ENCODE results near the gene CITED1.

CITED1 gene

DNA sequence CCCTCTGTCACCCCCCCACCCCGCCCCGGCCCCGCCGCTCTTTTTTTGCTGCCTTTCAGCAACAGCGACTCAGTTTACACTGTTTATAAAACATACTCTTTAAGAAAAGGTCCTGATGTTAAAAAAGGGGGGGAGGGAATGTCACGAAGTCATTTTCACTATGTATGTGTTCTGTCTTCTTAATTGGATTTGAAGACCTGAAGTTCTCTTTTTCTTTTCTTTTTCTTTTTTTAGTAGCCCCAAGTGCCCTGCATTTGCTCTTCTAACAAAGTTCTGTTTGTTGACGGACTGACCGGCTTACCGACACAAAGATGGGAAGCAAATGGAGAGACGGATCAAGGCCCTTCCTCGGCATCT, 2.5 kb upstream of the CITED1 start:
- no peak for DNase-seq

DNA sequence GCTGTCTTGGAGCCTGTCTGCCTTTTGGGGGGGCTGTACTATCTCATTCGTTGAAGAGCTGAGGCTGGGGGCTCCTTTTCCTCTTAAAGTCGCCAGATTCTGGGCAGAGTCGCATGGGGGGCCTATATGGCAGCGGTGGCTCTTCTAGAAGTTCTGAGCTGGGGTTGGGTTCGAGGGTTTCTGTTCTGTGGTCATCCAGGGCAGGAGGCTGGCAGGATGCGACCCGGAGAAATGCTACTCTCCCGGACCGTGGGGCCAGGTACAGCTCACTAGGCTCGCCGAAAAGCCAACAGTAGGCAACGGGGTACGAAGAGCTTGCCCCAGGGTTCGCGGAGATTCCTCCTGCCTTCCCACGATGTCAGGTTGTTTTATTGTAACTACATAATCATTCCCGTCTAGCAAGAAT, 1.9 kb upstream of the CITED1 start:
- no peak for DNase-seq

DNA sequence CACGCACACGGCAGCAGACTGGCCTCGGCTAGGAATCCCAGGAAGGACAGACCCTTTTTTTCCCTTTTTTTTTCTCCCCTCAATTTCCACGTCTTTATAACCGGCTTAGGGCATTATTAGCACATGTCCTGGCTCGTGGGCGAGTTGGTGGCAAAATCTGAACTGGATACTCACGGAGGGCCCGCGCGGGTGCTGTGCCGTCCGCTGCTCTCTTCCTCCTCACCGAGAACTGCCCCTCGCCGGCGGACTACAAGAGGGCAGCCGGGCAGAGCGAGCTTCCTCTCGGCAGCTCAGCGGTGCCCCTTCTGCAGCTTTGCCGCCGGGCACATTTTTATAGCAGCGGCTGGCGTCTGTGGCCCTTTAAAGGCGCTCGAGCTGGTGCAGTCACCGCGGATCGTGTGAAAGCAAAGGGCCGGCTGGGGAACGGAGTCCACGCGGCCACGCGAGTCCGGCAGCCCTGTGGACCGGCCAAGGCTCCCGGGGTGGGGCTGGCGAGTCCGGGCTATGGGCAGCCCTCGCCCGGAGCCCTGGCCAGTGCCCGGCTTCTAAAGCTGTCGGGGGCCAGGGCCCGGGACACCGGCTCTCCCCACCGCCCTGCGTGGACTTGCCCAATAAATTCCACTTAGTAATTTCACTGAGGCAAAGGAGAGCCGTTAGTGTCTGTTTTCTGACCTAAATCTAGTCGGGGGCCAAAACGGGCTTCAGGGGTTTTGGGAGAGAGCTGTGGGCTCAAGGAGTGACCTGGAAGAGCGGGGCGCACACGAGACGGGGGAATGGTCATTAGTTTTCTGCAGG, 1.3 kb upstream of the CITED1 start:
- DNase-seq: peak; percentile 53

DNA sequence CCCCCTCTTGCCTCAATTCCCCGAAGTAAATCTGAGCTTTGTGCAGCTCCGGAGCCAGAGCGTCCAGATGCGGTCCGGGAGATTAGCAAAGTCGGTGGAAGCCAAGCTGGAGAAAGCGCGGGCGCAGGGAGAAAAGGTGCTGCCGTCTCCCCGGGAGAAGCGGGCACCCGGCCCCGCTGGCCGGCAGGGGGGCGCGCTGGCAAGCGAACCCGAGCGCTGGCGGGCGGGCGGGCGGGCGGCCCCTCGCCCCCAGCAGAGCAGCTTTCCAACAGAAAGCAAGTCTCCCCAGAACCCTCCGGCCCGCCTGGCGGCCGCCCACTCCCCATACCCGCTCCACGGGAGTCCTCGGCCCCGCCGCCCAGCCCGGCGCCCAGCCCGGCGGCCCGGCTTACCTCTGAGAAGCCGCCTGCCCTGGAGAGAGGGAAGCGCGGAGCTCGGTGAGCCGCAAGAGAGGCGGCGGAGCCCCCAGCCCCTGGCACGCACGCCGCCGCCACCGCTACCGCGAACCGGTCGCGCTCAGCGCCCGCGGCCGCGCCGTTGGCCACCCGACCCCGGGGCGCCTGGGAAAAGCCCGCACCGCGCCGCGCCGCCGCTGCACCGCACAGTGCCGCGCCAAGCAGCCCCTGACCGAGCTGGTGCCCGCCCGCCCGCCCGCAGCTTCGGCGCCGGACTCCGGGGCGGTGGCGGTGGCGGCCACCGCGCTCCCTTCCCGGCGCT, 529 bp upstream of the CITED1 start:
- no peak for DNase-seq

DNA sequence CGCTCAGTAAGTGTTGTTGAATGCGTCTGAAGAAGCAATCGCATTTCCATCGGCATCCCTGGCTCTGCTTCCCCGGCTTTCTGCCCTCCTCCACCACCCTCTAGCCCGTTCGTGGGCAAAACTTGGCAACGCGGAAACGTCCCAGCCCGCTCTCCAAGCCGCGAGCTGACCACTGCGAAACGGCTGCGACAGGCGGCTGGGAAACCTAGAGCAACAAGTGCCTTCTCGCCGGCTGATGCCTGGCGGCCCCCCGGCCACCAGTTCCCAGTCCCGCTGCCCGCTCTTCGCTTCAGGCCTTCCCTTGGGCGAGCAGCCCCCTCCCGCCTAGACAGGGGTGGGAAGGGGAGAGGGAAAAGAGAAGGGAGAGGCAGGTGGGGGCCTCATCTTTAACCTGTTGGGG, 837 bp downstream of the CITED1 start:
- DNase-seq: no peak

DNA sequence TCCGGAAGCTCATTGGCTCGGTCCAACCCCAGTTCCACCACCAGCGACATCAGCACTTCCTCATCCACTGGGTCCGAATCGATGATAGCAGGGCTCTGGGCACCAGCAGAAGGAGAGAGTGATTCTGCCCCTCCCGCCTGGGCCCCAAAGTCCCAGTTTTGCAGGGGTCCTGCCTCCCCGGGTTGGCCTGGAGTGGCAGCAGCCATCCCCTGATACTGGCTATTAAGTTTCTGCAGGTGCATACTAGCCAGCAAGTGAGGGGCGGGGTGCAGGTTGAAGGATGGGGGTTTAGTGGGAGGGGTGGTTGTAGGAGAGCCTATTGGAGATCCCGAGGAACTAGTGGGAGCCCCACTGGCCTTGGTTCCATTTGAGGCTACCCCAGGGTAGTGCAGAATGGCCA, 3.9 kb downstream of the CITED1 start:
- DNase-seq: no peak

DNA sequence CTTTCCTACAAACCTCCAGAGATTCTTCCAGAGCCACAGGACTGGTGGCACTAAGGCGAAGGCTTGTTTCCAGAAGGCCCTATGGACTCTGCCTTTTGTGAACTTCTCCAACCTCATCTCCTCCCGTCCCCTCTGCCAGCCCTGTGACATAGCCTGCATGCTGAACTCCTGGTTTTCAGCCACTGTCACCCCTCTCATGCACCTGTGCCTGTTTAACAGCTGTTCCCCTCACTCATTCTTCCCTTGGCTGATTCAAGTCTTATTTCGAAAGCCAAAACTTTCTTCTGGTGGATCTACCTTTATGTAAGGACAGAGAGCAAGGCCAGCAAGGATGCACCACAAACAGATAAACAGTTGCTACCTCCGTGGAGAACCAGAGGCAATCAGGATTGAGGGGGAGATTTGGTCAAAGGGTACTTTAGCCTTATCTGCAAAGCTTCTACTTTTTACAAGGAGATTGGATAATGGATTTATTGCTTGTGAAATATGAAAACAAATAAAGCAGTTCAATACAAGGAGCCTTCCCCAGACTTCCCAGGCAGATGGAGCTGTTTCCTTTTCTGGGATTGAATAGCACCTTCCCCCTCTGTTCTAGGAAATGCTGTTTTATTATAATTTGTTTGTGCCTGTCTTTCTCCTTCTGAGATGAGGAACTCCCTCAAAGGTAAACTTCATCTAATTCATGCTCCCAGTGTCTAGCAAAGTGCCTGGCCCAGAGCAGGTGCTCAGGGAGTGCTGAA, 5.7 kb downstream of the CITED1 start:
- no peak for DNase-seq

DNA sequence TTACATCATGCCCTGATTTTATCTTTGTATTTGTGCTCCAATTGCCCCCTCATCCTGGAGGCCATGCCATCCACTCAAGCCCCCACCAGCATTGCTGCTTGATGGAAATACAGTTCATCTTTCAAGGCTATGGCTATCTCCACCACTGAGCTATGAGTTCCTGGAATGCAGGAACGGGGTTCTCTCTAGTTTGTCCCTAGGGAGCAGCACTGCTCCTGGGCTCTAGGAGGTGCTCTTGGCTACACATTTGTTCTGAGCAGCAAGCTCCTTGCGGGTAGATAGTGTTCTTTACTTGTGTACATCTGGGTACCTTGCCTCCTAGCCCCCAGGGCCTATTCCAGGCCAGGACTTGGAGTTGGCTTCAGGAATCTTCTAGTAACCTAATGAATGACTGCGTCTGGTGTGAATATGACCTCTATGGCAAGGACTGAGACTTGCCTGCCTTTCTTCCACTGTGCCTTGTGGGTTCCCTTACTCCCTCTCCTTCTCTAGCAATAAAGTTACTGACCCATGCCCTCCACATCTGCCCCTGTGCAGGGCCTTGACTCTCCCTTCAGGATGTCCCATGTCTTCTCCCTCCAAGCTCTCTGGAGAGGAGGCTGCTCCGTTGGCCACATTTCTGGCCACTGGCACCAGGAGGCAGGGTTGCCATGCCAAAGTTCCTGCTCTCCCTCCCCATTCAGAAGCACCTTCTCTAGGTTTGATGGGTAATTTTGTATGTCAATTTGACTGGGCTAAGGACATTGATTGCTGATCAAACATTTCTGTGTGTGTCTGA, 7.6 kb downstream of the CITED1 start:
- no peak for DNase-seq

DNA sequence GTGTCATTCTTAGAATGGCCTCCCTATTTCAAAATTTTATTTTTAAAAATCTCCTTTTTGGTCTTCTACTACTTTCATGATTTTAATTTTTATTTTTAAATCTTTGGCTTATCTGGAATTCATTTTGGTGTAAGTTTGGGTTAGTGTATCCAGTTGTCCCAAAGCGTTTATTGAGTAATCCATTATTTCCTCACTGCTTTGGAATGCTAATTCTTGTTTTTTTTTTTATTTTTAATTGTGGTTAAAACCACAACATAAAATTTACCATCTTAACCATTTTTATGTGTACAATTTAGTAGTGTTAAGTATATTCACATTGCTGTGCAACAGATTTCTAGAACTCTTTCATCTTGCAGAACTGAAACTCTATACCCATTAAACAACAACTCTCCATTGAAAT, 8.7 kb downstream of the CITED1 start:
- no peak for DNase-seq

DNA sequence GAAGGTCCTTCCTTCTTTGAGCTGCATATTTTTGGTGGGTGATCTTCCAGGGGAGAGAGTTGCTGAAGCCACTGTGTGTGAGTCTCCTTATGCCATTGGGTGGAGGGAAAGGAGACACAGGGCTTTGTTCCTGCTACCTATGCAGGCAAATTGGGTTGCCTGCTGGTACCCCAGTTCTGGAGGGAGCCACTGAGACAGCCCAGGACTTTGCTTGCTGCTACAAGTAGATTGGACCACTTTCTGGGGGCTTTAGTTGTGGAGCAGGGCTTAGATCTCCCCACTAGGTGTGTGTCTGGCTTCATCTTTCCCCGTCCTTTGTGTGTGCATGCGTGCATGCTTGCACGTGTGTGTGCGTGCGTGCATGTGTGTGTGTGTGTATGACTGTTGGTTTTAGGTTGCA, 10.0 kb downstream of the CITED1 start:
- DNase-seq: no peak

DNA sequence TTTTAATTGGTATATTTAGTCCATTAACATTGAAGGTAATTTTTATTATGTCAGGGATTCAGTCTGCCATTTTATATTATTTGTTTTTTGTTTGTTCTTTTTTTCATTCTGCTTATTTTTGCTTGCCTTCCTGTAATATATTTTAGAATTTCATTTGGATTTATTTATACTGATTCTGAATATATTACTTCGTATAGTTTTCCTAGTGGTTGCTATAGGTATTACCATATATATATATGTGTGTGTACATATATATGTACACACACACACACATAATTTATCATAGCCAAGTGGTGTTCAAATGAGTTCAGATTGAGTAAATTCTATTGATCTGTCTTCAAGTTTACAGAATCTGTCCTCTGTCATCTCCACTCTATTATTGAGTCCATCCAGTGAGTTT, 11.2 kb downstream of the CITED1 start:
- no peak for DNase-seq

DNA sequence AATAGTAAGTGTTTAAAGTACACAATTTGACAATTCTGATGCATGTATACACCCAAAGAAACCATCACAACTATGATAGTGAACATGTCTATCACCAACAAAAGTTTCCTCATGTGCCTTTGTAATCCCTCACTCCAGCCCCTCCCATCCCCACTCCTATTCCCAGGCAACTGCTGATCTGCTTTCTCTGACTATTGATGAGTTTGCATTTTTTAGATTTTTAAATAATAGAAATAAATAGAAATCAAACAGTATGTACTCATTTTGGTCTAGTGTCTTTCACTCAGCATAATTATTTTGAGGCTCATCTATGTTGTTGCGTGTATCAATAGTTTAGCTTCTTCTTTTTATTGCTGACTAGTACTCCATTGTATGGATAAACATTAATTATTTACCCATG, 23.4 kb downstream of the CITED1 start:
- no peak for DNase-seq

DNA sequence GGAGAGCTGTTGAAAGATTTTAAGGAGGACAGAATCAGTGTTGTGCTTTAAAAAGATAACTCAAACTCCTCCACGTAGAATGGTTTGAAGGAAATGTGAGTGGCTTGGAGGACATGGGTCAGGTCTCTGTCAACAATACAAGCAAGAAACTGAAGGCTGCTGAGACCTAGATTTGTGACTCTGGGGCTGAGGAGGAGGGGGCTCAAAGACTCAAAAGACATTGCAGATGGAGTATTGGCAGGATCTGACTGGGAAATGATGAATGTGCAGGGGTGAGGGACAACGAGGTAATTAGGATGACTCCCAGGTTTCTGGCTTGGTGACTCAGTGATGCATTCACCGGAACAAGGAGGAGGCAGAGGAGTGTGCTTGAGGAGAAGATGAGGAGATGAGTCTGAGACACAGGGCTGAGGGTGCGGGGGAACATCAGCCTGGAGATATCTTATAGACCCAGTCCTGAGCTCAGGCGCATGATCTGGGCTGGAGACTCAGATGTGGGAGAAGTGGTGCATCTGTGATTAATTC, 25.3 kb downstream of the CITED1 start:
- no peak for DNase-seq

DNA sequence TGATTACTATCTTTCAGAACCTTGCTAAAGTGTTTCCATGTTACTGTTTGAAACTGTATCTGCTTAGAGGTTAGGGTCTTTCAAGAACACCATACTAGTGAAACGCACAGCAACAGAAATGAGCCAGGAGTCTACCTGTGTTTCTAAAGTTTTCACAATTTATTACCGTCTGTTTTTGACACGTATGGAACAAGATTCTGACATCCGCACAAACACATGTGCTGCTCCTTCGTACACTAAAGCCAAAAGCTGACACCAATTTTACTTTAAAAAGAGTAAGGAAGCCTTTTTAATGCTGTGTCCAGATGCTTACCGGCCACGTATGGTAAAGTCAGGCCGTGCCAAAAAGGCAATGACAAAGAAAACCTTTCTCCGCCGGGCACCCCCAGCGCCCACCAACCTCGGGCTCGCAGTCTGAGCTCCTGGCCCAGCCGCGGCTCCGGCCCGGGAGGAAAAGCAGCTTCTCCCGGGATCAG, 29.2 kb downstream of the CITED1 start:
- DNase-seq: no peak

DNA sequence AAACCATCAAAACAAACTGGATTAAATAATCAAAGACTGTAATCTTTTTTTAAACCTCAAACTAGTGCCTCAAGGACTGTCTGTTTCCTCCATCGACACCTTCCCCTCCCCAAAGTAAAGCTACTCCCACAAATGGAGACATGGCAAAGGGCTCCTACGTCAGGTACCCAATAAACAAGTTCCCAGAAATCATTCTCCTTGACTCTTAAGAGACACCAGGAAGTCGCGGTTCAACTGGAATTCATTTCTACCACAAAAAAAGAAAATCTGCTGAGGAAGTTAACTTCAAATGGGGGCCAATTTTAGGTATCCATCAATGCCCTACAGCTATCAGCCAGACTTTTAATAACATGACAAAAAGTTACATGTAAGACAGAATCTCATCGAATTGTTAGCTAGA, 31.2 kb downstream of the CITED1 start:
- DNase-seq: no peak

DNA sequence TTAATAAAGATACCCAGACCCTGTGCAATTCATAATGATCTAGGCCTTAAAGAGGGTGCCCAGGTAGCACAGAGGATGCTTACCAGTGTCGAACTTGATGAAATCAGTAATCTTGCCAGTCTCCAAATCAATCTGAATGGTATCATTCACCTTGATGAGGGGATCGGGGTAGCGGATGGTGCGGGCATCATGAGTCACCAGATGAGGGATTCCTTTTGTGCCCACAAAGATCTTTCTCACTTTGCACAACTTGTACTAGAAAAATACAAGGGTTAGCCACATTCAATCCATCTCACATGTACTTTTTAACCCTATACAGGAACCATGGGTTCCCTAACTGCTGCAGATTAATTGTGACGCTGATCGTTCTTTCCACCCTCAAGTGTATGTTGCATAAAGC, 32.0 kb downstream of the CITED1 start:
- DNase-seq: no peak

DNA sequence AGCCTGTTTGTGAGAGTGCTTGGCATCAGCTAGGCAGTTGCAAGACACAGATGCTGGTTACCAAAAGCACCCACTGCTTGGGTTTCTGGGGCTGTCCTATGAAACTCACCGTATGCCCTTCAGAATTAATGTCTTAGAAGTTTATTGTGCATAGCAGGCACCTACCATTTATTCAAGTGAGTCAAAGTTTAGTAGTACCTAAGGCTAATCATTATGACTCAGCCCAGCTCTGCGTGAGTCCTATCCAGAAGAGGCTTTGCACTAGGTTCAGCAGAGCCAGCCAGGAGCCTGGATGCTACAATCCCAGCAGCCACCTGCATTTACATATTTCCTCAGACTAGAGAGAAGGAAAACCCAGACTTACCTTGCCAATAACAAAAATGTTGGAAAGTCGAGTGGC, 32.8 kb downstream of the CITED1 start:
- no peak for DNase-seq

DNA sequence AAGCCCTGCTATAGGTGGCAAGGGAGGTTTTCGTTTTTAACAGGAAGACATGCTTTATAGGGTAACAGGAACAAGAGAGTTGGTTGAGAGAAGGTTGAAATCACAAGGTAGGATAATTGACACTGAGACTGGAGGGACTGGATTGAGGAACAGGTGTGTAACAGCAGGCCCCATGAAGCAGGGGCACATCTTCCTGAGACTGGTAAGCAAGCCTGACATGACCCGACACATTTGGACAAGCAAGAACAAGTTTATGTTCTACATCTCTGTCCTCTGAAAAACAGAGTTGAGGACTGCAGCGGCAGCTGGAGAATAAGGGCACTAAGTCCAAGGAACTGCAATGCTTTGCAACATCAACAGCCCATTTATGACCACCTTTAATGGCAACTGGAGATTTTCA, 33.9 kb downstream of the CITED1 start:
- no peak for DNase-seq

DNA sequence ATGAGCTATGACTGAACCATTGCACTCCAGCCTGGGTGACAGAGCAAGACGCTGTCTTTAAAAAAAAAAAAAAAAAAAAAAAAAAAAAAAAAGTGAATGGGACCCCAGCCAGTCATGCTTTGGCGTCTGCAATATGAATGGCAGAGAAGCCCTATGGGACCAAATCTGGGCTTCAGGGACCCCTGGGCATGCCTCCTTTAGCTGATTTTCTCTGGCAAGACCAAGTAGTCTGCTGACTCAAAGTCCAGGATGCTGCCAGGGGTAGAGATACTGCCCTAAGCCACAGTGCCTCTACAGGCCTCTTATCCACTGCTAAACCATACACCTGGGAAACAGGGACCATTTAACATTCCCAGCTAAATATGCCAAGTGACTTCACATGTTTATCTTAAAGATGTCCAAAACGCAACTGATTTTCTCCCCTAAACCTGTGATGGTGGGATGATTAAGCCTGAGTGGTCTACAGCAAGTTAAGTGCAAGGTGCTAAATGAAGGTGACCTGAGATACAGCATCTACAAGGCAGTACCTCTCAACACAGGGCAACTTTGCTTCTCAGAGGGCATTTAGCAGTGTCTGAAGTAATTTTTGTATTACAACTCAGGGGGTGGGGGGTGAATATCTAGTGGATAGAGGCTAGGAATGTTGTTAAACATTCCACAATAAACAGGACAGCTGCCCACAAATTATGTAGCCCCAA, 34.5 kb downstream of the CITED1 start:
- no peak for DNase-seq

DNA sequence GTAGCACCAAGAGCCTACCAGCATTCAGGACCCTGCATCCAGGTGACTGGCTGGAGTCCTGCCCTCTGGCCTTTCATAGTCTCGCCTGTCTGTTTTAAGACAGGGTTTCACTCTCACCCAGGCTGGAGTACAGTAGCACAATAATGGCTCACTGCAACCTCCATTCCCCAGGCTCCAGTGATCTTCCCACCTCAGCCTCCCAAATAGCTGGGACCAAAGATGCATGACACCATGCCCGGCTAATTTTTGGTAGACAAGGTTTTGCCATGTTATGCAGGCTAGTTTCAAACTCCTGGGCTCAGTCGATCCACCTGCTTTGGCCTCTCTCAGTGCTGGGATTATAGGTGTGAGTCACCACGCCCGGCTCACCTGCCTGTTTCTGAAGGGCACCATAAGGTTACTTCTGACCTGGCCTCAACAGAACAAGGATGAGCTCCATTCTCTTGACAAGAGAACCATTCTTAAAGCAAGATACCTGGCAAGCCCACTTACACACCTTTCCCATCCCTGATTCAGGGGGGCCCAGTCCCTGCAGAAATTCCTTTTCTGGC, 35.3 kb downstream of the CITED1 start:
- DNase-seq: no peak

DNA sequence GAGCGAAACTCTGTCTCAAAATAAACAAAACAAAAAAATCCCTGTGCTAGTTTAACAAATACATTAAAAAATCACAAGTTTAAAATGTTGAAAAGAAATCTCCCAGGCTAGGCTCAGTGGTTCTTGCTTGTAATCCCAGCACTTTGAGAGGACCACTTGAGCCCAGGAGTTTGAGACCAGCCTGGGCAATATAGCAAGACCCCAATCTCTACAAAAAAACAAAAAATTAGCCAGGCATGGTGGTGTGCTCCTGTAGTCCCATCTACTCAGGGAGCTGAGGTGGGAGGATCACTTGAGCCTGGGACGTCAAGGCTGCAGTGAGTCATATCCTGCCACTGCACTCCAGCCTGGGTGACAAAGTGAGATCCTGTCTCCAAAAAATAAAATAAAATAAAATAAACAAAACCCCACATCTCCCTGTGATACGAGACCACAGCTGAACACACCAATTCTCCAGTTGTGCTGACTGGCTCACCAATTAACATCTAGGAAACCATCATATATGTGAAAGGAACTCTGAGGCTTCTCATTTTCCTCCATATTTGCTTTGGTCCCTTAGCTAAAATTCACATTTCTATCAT, 36.0 kb downstream of the CITED1 start:
- no peak for DNase-seq

All from NCI-H1105 (cell line).